Upper lobe of left lung (tissue), 4 donors: ENCODE measurements around the gene NBPF3.
"Not testable (repeated sequence)": the region's sequence is repeated elsewhere in the genome, so short reads cannot be mapped to it uniquely, and the experiment has no call there.

Experiments
- CTCF ChIP-seq, 6 experiments: fragments of 450-650 bp in 4 of 6; fragments of 200-600 bp in 2 of 6; sonication (generic) in 2 of 6; IDR thresholded peaks; one replicate each; pipeline ENCODE4 v1.5.1; 2016 to 2019; ENCODE audit warnings: antibody characterized with exemption in 6 of 6
- POLR2A ChIP-seq, 4 donors: fragments of 450-650 bp; IDR thresholded peaks; one replicate each; pipeline ENCODE4 v1.5.1; 2016 to 2017; ENCODE audit warnings: antibody characterized with exemption in 4 of 4, mild to moderate bottlenecking in 2 of 4
- POLR2AphosphoS5 ChIP-seq, 2 donors: sonication (generic); formaldehyde crosslinking; IDR thresholded peaks; one replicate each; pipeline ENCODE4 v1.5.1; 2017; ENCODE audit warnings: antibody characterized with exemption in 2 of 2

GRCh38 chr1:21420378-21420777, 19.6 kb upstream of the NBPF3 start:
- not testable (repeated sequence) for TF ChIP-seq CTCF, POLR2AphosphoS5, POLR2A (IDR thresholded peaks at IDR 0.05)
